Skin of body (tissue), 3 donors: ENCODE data around the gene TEKTIP1. TPM values are rescaled to one million over a fixed set of nuclear protein-coding genes. Genes with fewer than 3 reads are reported as not detected.
"Not testable (repeated sequence)": the region's sequence is repeated elsewhere in the genome, so short reads cannot be mapped to it uniquely, and the experiment has no call there.

ENCODE experiments used
- DNase-seq: peaks from one replicate; lab custom pipeline; 2025; lab: John Stamatoyannopoulos, UW
- small RNA-seq: library from RNA; depleted of rRNA; stranded (forward); fragments of <200 nt; gene quantifications from one replicate; pipeline ENCODE3, GENCODE V24; 2014; ENCODE audit warnings: low replicate concordance
- total RNA-seq: library from RNA; depleted of rRNA; stranded (reverse); fragments of >200 nt; gene quantifications from one replicate; pipeline ENCODE4 v1.2.3, GENCODE V29; 2014

TEKTIP1 gene
- total RNA-seq, 1 donor from 2014 or later = not detected

- not testable (repeated sequence) for DNase-seq
Observed at GRCh38 chr19:3581792-3582191, 42.8 kb downstream of the TEKTIP1 start.

- not testable (repeated sequence) for DNase-seq
Observed at GRCh38 chr19:3584036-3584802, 45.2 kb downstream of the TEKTIP1 start.

GRCh38 chr19:3585301-3586126 lies 46.5 kb downstream of the TEKTIP1 start, which contains the start of gene GIPC3:
Gene GIPC3 (plus strand): TSS chr19:3585478. CDS start chr19:3585598, 120 bp downstream.
- DNase-seq = no peak

- DNase-seq = no peak
Observed at GRCh38 chr19:3586127-3586626, 47.2 kb downstream of the TEKTIP1 start.

GRCh38 chr19:3586707-3587346 lies 47.9 kb downstream of the TEKTIP1 start:
- DNase-seq = no peak

- no peak for DNase-seq
Observed at GRCh38 chr19:3589439-3589838, 50.5 kb downstream of the TEKTIP1 start.

GRCh38 chr19:3589949-3590348 lies 51.0 kb downstream of the TEKTIP1 start:
- DNase-seq = no peak

- DNase-seq = no peak
Observed at GRCh38 chr19:3590991-3591659, 52.2 kb downstream of the TEKTIP1 start.

- DNase-seq = no peak
Observed at GRCh38 chr19:3591876-3592613, 53.1 kb downstream of the TEKTIP1 start.

GRCh38 chr19:3593156-3593555 lies 54.2 kb downstream of the TEKTIP1 start:
- no peak for DNase-seq

Small RNAs within 50 kb of the gene (small RNA-seq; reads per million reads assigned to genes)
- gene AC005786.1 (not detected), gene RF00212 (not detected)

Other genes starting within 250 kb of the TEKTIP1 start
- gene NFIC, start 172.6 kb upstream of the TEKTIP1 start, total RNA-seq = 27.6 TPM
- not detected for gene SMIM24, start 58.6 kb upstream of the TEKTIP1 start, total RNA-seq
- gene SMIM44, start 55.7 kb upstream of the TEKTIP1 start, total RNA-seq = not detected
- gene DOHH, start 38.5 kb upstream of the TEKTIP1 start, total RNA-seq = 6.7 TPM
- 22.7 TPM for gene FZR1, start 32.9 kb upstream of the TEKTIP1 start, total RNA-seq
- 23.6 TPM for gene MFSD12, start 18.4 kb downstream of the TEKTIP1 start, total RNA-seq
- gene HMG20B, start 33.8 kb downstream of the TEKTIP1 start, total RNA-seq = 44.1 TPM
- 0.20 TPM for gene GIPC3, start 46.3 kb downstream of the TEKTIP1 start, total RNA-seq
- gene TBXA2R, start 67.7 kb downstream of the TEKTIP1 start, total RNA-seq = 1.2 TPM
- gene CACTIN, start 87.6 kb downstream of the TEKTIP1 start, total RNA-seq = 12.8 TPM
- 8.9 TPM for gene PIP5K1C, start 161.3 kb downstream of the TEKTIP1 start, total RNA-seq
- 1.2 TPM for gene TJP3, start 169.2 kb downstream of the TEKTIP1 start, total RNA-seq
- gene APBA3, start 222.5 kb downstream of the TEKTIP1 start, total RNA-seq = 14.6 TPM
- gene MRPL54, start 223.5 kb downstream of the TEKTIP1 start, total RNA-seq = 27.3 TPM
- not detected for gene RAX2, start 233.1 kb downstream of the TEKTIP1 start, total RNA-seq
- 0.99 TPM for gene MATK, start 247.2 kb downstream of the TEKTIP1 start, total RNA-seq